ENCODE measurements around the gene EPS15.
"Not testable (repeated sequence)": the region's sequence is repeated elsewhere in the genome, so short reads cannot be mapped to it uniquely, and the experiment has no call there.

Gene EPS15

GRCh38 chr1:51453010-51453409 lies 66.1 kb downstream of the EPS15 start:
- H3K27me3 ChIP-seq (ENCODE audit: insufficient read depth, low read length, poor library complexity, severe bottlenecking), result no peaks in the 10 kb centered on the region
- no peak overlapping the region for H3K4me3 ChIP-seq (ENCODE audit: low read length, poor library complexity, severe bottlenecking)
- H3K9me3 ChIP-seq (ENCODE audit: insufficient read depth, low read depth, low read length), result no peaks in the 10 kb centered on the region
- H3K9me2 ChIP-seq (replicated peaks; ENCODE audit: low read depth, low read length), result no peaks in the 10 kb centered on the region
- H3K79me2 ChIP-seq (ENCODE audit: insufficient read depth, low read length), result no peaks in the 10 kb centered on the region
- H4K20me1 ChIP-seq (ENCODE audit: insufficient read depth, low read length, poor library complexity, severe bottlenecking), result no peaks in the 10 kb centered on the region
- TF ChIP-seq EZH2phosphoT487 (IDR thresholded peaks at IDR 0.05; ENCODE audit: borderline replicate concordance) (no peak), CTCF (conservative IDR thresholded peaks at IDR 0.05; ENCODE audit: low read length) (no peak)
- H3F3A ChIP-seq (ENCODE audit: low read depth), result no peaks in the 10 kb centered on the region
- peaks cover 11% of the 10 kb centered on the region; the same call in 1 of the 2 replicates for H3K36me3 ChIP-seq (ENCODE audit: insufficient read depth, low read length)
- H3K4me2 ChIP-seq (ENCODE audit: low read depth, low read length, poor library complexity, severe bottlenecking), result no peak overlapping the region
- H3K9ac ChIP-seq (ENCODE audit: low read depth, low read length, poor library complexity, severe bottlenecking), result no peak overlapping the region
- H2AFZ ChIP-seq (ENCODE audit: low read length), result no peak overlapping the region
- H3K4me1 ChIP-seq (ENCODE audit: insufficient read depth, low read length, poor library complexity, severe bottlenecking), result no peaks in the 10 kb centered on the region

- not testable (repeated sequence) for H3F3A ChIP-seq (ENCODE audit: low read depth); H3K27me3 ChIP-seq (ENCODE audit: insufficient read depth, low read length, poor library complexity, severe bottlenecking); H3K4me2 ChIP-seq (ENCODE audit: low read depth, low read length, poor library complexity, severe bottlenecking); H4K20me1 ChIP-seq (ENCODE audit: insufficient read depth, low read length, poor library complexity, severe bottlenecking); H3K79me2 ChIP-seq (ENCODE audit: insufficient read depth, low read length); H2AFZ ChIP-seq (ENCODE audit: low read length); H3K9ac ChIP-seq (ENCODE audit: low read depth, low read length, poor library complexity, severe bottlenecking); H3K4me3 ChIP-seq (ENCODE audit: low read length, poor library complexity, severe bottlenecking); H3K36me3 ChIP-seq (ENCODE audit: insufficient read depth, low read length); H3K9me2 ChIP-seq (replicated peaks; ENCODE audit: low read depth, low read length); H3K9me3 ChIP-seq (ENCODE audit: insufficient read depth, low read depth, low read length)
- peaks cover 26% of the 10 kb centered on the region for H3K4me1 ChIP-seq (ENCODE audit: insufficient read depth, low read length, poor library complexity, severe bottlenecking)
These were observed 70.1 kb downstream of the EPS15 start for GRCh38 chr1:51448844-51449454.

- no peaks in the 10 kb centered on the region for H3K79me2 ChIP-seq (ENCODE audit: insufficient read depth, low read length)
- TF ChIP-seq CTCF (conservative IDR thresholded peaks at IDR 0.05; ENCODE audit: low read length), result no peak
- TF ChIP-seq EZH2phosphoT487 (IDR thresholded peaks at IDR 0.05; ENCODE audit: borderline replicate concordance), result no peak
- H3K9me2 ChIP-seq (replicated peaks; ENCODE audit: low read depth, low read length), result no peaks in the 10 kb centered on the region
- no peaks in the 10 kb centered on the region for H3K27me3 ChIP-seq (ENCODE audit: insufficient read depth, low read length, poor library complexity, severe bottlenecking)
- H3K9me3 ChIP-seq (ENCODE audit: insufficient read depth, low read depth, low read length), result no peaks in the 10 kb centered on the region
- H4K20me1 ChIP-seq (ENCODE audit: insufficient read depth, low read length, poor library complexity, severe bottlenecking), result no peaks in the 10 kb centered on the region
- H3K4me1 ChIP-seq (ENCODE audit: insufficient read depth, low read length, poor library complexity, severe bottlenecking), result peaks cover 41% of the 10 kb centered on the region
- H3K9ac ChIP-seq (ENCODE audit: low read depth, low read length, poor library complexity, severe bottlenecking), result no peak overlapping the region
- H2AFZ ChIP-seq (ENCODE audit: low read length), result no peak overlapping the region
- H3K4me2 ChIP-seq (ENCODE audit: low read depth, low read length, poor library complexity, severe bottlenecking), result peak overlapping the region; percentile 6
- peaks cover 2% of the 10 kb centered on the region; the same call in 1 of the 2 replicates for H3K36me3 ChIP-seq (ENCODE audit: insufficient read depth, low read length)
- H3K4me3 ChIP-seq (ENCODE audit: low read length, poor library complexity, severe bottlenecking), result no peak overlapping the region
- H3F3A ChIP-seq (ENCODE audit: low read depth), result no peaks in the 10 kb centered on the region
These were observed 73.5 kb downstream of the EPS15 start for GRCh38 chr1:51445351-51446090.

All from Loucy (cell line).